Right atrium auricular region (tissue), 2 donors: ENCODE measurements around the gene SLC12A8. TPM values are rescaled to one million over a fixed set of nuclear protein-coding genes. Genes with fewer than 3 reads are reported as not detected.

Experiments used
- DNase-seq: peaks from one replicate; pipeline ENCODE4 v3.0.0-alpha.2; 2019; ENCODE audit warnings: low spot score
- H3K27ac ChIP-seq, 2 donors: fragments of 200-600 bp; sonication (generic); 1 replicate in 1 of 2; 2 replicates in 1 of 2; pipeline ENCODE4 v1.5.1; 2016 to 2019
- H3K27me3 ChIP-seq, 2 donors: fragments of 200-600 bp; sonication (generic); one replicate each; pipeline versions ENCODE4 v1.5.1 to v1.6.0; 2017 to 2019
- H3K36me3 ChIP-seq: fragments of 200-600 bp; sonication (generic); one replicate; pipeline ENCODE4 v1.5.1; 2016
- H3K4me1 ChIP-seq, 2 donors: fragments of 200-600 bp; sonication (generic); one replicate each; pipeline versions ENCODE4 v1.5.1 to v1.6.0; 2017 to 2019
- H3K4me3 ChIP-seq, 2 donors: fragments of 200-600 bp; sonication (generic); 1 replicate in 1 of 2; 2 replicates in 1 of 2; pipeline ENCODE4 v1.5.1; 2017 to 2019; ENCODE audit warnings: mild to moderate bottlenecking in 1 of 2, moderate library complexity in 1 of 2
- H3K9me3 ChIP-seq, 2 donors: fragments of 200-600 bp; sonication (generic); one replicate each; pipeline ENCODE4 v1.5.1; 2019
- total RNA-seq, 2 donors: library from RNA; depleted of rRNA; stranded (reverse); fragments of >200 nt; gene quantifications; one replicate each; pipeline ENCODE4 v1.1.0, GENCODE V29; 2016
- TF ChIP-seq, protein P1 (sequence below), 2 donors: fragments of 200-600 bp; sonication (generic); IDR thresholded peaks; one replicate each; pipeline ENCODE4 v1.5.1; 2019; ENCODE audit warnings: antibody characterized with exemption in 2 of 2

SLC12A8 gene
- total RNA-seq, 2 donors from 2014 or later: 1.1 to 1.9 TPM

GRCh38 chr3:125078951-125079674, 133.4 kb downstream of the SLC12A8 start:
- no peak overlapping the region for H3K27ac ChIP-seq
- TF ChIP-seq, protein P1, sequence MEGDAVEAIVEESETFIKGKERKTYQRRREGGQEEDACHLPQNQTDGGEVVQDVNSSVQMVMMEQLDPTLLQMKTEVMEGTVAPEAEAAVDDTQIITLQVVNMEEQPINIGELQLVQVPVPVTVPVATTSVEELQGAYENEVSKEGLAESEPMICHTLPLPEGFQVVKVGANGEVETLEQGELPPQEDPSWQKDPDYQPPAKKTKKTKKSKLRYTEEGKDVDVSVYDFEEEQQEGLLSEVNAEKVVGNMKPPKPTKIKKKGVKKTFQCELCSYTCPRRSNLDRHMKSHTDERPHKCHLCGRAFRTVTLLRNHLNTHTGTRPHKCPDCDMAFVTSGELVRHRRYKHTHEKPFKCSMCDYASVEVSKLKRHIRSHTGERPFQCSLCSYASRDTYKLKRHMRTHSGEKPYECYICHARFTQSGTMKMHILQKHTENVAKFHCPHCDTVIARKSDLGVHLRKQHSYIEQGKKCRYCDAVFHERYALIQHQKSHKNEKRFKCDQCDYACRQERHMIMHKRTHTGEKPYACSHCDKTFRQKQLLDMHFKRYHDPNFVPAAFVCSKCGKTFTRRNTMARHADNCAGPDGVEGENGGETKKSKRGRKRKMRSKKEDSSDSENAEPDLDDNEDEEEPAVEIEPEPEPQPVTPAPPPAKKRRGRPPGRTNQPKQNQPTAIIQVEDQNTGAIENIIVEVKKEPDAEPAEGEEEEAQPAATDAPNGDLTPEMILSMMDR (IDR thresholded peaks at IDR 0.05): no peak
- DNase-seq: no peak

DNA sequence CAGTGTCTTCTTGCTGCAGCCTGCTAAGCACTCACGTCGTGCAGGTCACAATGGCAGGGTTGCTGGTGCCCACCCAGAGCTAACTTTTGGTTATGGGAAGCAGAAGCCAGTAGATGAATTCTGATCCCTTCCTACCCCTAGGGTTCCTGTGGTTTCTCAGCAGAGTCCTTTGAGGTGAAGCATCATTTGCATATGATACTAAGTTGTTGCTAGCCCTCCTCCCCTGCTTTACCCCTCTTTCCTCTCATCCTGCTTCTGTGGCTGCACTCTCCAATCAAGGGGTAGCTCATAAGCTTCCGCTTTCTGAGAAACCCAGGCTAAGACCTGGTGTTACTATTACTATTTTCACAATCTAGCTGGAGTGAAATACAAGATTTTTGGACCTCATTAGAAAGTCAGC, 134.7 kb downstream of the SLC12A8 start:
- no peaks in the 10 kb centered on the region for H3K27me3 ChIP-seq
- H3K36me3 ChIP-seq: no peaks in the 10 kb centered on the region
- H3K27ac ChIP-seq: no peak overlapping the region
- TF ChIP-seq, protein P1 (IDR thresholded peaks at IDR 0.05): no peak
- no peaks in the 10 kb centered on the region for H3K9me3 ChIP-seq
- no peaks in the 10 kb centered on the region for H3K4me1 ChIP-seq
- no peak overlapping the region for H3K4me3 ChIP-seq
- no peak for DNase-seq

More at GRCh38 chr3:125078951-125079674, 133.4 kb downstream of the SLC12A8 start:
- Histone ChIP-seq H3K36me3 (no peaks in the 10 kb centered on the region), H3K4me3 (no peak overlapping the region), H3K9me3 (no peaks in the 10 kb centered on the region), H3K27me3 (no peaks in the 10 kb centered on the region), H3K4me1 (no peaks in the 10 kb centered on the region)

GRCh38 chr3:125076464-125076863, 136.1 kb downstream of the SLC12A8 start:
- no peak overlapping the region for H3K27ac ChIP-seq
- no peaks in the 10 kb centered on the region for H3K27me3 ChIP-seq
- H3K4me1 ChIP-seq: no peaks in the 10 kb centered on the region
- no peaks in the 10 kb centered on the region for H3K36me3 ChIP-seq
- TF ChIP-seq, protein P1 (IDR thresholded peaks at IDR 0.05): no peak
- no peaks in the 10 kb centered on the region for H3K9me3 ChIP-seq
- H3K4me3 ChIP-seq: no peak overlapping the region
- DNase-seq: no peak

GRCh38 chr3:125075738-125076137, 136.8 kb downstream of the SLC12A8 start:
- no peaks in the 10 kb centered on the region for H3K27me3 ChIP-seq
- TF ChIP-seq, protein P1 (IDR thresholded peaks at IDR 0.05): no peak
- H3K4me3 ChIP-seq: no peak overlapping the region
- H3K36me3 ChIP-seq: no peaks in the 10 kb centered on the region
- no peak overlapping the region for H3K27ac ChIP-seq
- DNase-seq: no peak
- H3K9me3 ChIP-seq: no peaks in the 10 kb centered on the region
- no peaks in the 10 kb centered on the region for H3K4me1 ChIP-seq

DNA sequence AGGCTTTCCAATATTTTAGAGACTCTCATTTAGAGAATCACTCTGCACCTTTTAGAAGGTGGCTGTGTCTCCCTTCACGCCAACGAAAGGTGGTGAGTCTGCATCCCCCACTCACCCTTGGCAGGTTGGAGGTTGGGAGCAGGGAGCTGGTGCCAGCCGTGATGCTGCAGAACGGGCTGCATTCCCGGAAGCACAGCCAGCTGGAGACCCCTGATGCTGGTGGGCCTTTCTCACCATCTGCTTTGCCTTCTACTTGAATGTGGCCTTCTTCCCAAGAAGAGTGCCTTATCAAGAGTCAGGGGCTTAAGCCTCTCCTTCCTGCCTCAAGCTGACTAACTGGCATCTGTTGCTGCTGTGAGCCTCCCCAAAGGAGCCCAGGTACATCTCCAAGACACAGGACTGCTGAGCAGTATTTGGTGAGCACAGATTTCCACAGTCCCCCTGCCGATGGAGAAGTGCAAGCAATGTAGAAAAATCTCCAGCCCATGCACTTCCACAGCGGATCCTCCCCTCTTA, 139.1 kb downstream of the SLC12A8 start:
- DNase-seq: no peak
- Histone ChIP-seq H3K27ac (peak overlapping the region in 1 of 2 donors; percentile 14), H3K36me3 (no peaks in the 10 kb centered on the region), H3K9me3 (no peaks in the 10 kb centered on the region), H3K4me1 (no peaks in the 10 kb centered on the region), H3K4me3 (no peak overlapping the region), H3K27me3 (no peaks in the 10 kb centered on the region)
- TF ChIP-seq, protein P1 (IDR thresholded peaks at IDR 0.05): no peak
